HG02852 (cell line): ENCODE measurements around the gene ELMO3.

Experiments used
- ATAC-seq: cut with Tn5 transposase; IDR thresholded peaks from one replicate; pipeline ENCODE4 v1.9.1; 2021; ENCODE audit warnings: mild to moderate bottlenecking, moderate library complexity; ENCODE audit not compliant: unreplicated experiment

Gene ELMO3

GRCh38 chr16:67252609-67253497 is 53.9 kb downstream of the ELMO3 start:
- ATAC-seq: no peak
